HEK293 (cell line): ENCODE results near the gene ATRAID.

Source experiments
- CTCF ChIA-PET: fragments of 350-600 bp; formaldehyde crosslinking; extraction: SDS; loops from one replicate; lab custom pipeline; 2021; ENCODE audit warnings: antibody characterized with exemption; lab: Yijun Ruan, JAX
- POLR2A ChIA-PET: fragments of 300-600 bp; formaldehyde crosslinking; extraction: SDS; loops from one replicate; lab custom pipeline; 2020; ENCODE audit warnings: antibody characterized with exemption, inconsistent platforms; lab: Yijun Ruan, JAX
- H3K27ac ChIP-seq: fragments of 200-500 bp; sonication (Bioruptor generic); 2 replicates; pipeline ENCODE4 v1.5.1; 2014; ENCODE audit warnings: low read depth, low read length, control low read depth, inconsistent platforms; ENCODE audit errors: extremely low read depth
- H3K36me3 ChIP-seq, 2 experiments: fragments of 200-500 bp in 1 of 2; sonication (Bioruptor generic) in 1 of 2; 1 replicate in 1 of 2; 2 replicates in 1 of 2; pipeline ENCODE4 v1.5.1; 2014 to 2017; ENCODE audit warnings: inconsistent platforms in 2 of 2, low read length in 2 of 2; ENCODE audit not compliant: control insufficient read depth in 2 of 2, insufficient read depth in 1 of 2
- H3K4me1 ChIP-seq: fragments of 200-500 bp; sonication (Bioruptor generic); 2 replicates; pipeline ENCODE4 v1.5.1; 2014; ENCODE audit warnings: mild to moderate bottlenecking, low read length, inconsistent platforms; ENCODE audit not compliant: control insufficient read depth, insufficient read depth
- H3K4me3 ChIP-seq: 2 replicates; pipeline ENCODE4 v1.5.1; 2011; ENCODE audit warnings: low read depth, mild to moderate bottlenecking, control low read depth, low read length, moderate library complexity
- H3K9me3 ChIP-seq: fragments of 200-500 bp; sonication (Bioruptor generic); 2 replicates; pipeline ENCODE4 v1.5.1; 2014; ENCODE audit warnings: low read depth, low read length, inconsistent platforms; ENCODE audit not compliant: control insufficient read depth, insufficient read depth
- BCL11A ChIP-seq: fragments of 450-650 bp; formaldehyde crosslinking; IDR thresholded peaks from 2 replicates; pipeline ENCODE4 v1.5.1; 2016; ENCODE audit warnings: low read depth, missing biosample characterization, missing genetic modification characterization
- CTCF ChIP-seq: fragments of 450-650 bp; formaldehyde crosslinking; IDR thresholded peaks from 2 replicates; pipeline ENCODE4 v1.5.1; 2016; ENCODE audit warnings: missing biosample characterization, missing genetic modification characterization
- INSM2 ChIP-seq: fragments of 450-650 bp; formaldehyde crosslinking; IDR thresholded peaks from 2 replicates; pipeline ENCODE4 v1.5.1; 2016; ENCODE audit warnings: missing biosample characterization, missing genetic modification characterization
- KLF7 ChIP-seq: fragments of 450-650 bp; formaldehyde crosslinking; IDR thresholded peaks from 2 replicates; pipeline ENCODE4 v1.5.1; 2016; ENCODE audit warnings: missing biosample characterization, missing genetic modification characterization, borderline replicate concordance
- RBAK ChIP-seq: fragments of 450-650 bp; formaldehyde crosslinking; IDR thresholded peaks from 2 replicates; pipeline ENCODE4 v1.5.1; 2016; ENCODE audit warnings: missing biosample characterization, missing genetic modification characterization
- REPIN1 ChIP-seq: fragments of 450-650 bp; formaldehyde crosslinking; IDR thresholded peaks from 2 replicates; pipeline ENCODE4 v1.5.1; 2017; ENCODE audit warnings: missing biosample characterization, missing genetic modification characterization, low read depth
- SETDB1 ChIP-seq: IDR thresholded peaks from one replicate; pipeline ENCODE4 v1.6.1; 2017; ENCODE audit warnings: mild to moderate bottlenecking, low read length, moderate library complexity, mixed read lengths; ENCODE audit not compliant: insufficient read length
- ZNF133 ChIP-seq: fragments of 450-650 bp; formaldehyde crosslinking; IDR thresholded peaks from 2 replicates; pipeline ENCODE4 v1.5.1; 2016; ENCODE audit warnings: missing biosample characterization, missing genetic modification characterization
- ZNF140 ChIP-seq: fragments of 450-650 bp; formaldehyde crosslinking; IDR thresholded peaks from 2 replicates; pipeline ENCODE4 v1.5.1; 2016; ENCODE audit warnings: missing biosample characterization, missing genetic modification characterization
- ZNF175 ChIP-seq: fragments of 450-650 bp; formaldehyde crosslinking; IDR thresholded peaks from 2 replicates; pipeline ENCODE4 v1.5.1; 2016; ENCODE audit warnings: missing biosample characterization, missing genetic modification characterization
- ZNF311 ChIP-seq: fragments of 450-650 bp; formaldehyde crosslinking; IDR thresholded peaks from 2 replicates; pipeline ENCODE4 v1.5.1; 2017; ENCODE audit warnings: missing biosample characterization, missing genetic modification characterization, borderline replicate concordance
- ZNF341 ChIP-seq: fragments of 450-650 bp; formaldehyde crosslinking; IDR thresholded peaks from 2 replicates; pipeline ENCODE4; 2016; ENCODE audit warnings: low read depth, missing biosample characterization, missing genetic modification characterization
- ZNF449 ChIP-seq: fragments of 450-650 bp; formaldehyde crosslinking; IDR thresholded peaks from 2 replicates; pipeline ENCODE4 v1.5.1; 2017; ENCODE audit warnings: missing biosample characterization, mild to moderate bottlenecking, missing genetic modification characterization, moderate library complexity
- ZNF48 ChIP-seq: fragments of 450-650 bp; formaldehyde crosslinking; IDR thresholded peaks from 2 replicates; pipeline ENCODE4 v1.5.1; 2016; ENCODE audit warnings: missing biosample characterization, missing genetic modification characterization
- ZNF501 ChIP-seq: fragments of 450-650 bp; formaldehyde crosslinking; IDR thresholded peaks from 2 replicates; pipeline ENCODE4 v1.5.1; 2016; ENCODE audit warnings: missing biosample characterization, missing genetic modification characterization
- ZNF510 ChIP-seq: fragments of 450-650 bp; formaldehyde crosslinking; IDR thresholded peaks from 2 replicates; pipeline ENCODE4 v1.5.1; 2018; ENCODE audit warnings: mild to moderate bottlenecking, missing genetic modification characterization, missing biosample characterization; ENCODE audit not compliant: insufficient replicate concordance
- ZNF585B ChIP-seq: fragments of 450-650 bp; formaldehyde crosslinking; IDR thresholded peaks from 2 replicates; pipeline ENCODE4 v1.5.1; 2016; ENCODE audit warnings: missing biosample characterization, missing genetic modification characterization
- ZNF621 ChIP-seq: fragments of 450-650 bp; formaldehyde crosslinking; IDR thresholded peaks from 2 replicates; pipeline ENCODE4 v1.5.1; 2017; ENCODE audit warnings: missing biosample characterization, missing genetic modification characterization
- ZNF654 ChIP-seq: fragments of 450-650 bp; formaldehyde crosslinking; IDR thresholded peaks from 2 replicates; pipeline ENCODE4 v1.5.1; 2016; ENCODE audit warnings: low read depth, missing biosample characterization, missing genetic modification characterization
- ZNF768 ChIP-seq: fragments of 450-650 bp; formaldehyde crosslinking; IDR thresholded peaks from 2 replicates; pipeline ENCODE4 v1.5.1; 2018; ENCODE audit warnings: missing biosample characterization, mild to moderate bottlenecking, missing genetic modification characterization
- ZNF776 ChIP-seq: fragments of 450-650 bp; formaldehyde crosslinking; IDR thresholded peaks from 2 replicates; pipeline ENCODE4 v1.5.0; 2017; ENCODE audit warnings: missing biosample characterization, missing genetic modification characterization, borderline replicate concordance
- ZSCAN4 ChIP-seq: fragments of 450-650 bp; formaldehyde crosslinking; IDR thresholded peaks from 2 replicates; pipeline ENCODE4 v1.5.1; 2017; ENCODE audit warnings: missing biosample characterization, missing genetic modification characterization

ATRAID gene

GRCh38 chr2:27189989-27190388 is 21.9 kb upstream of the ATRAID start:
- Histone ChIP-seq H3K4me1 (peaks cover 5% of the 10 kb centered on the region; the same call in 1 of the 2 replicates), H3K36me3 (no peaks in the 10 kb centered on the region), H3K9me3 (no peaks in the 10 kb centered on the region), H3K27ac (no peak overlapping the region), H3K4me3 (no peak overlapping the region)
- POLR2A ChIA-PET: interaction anchor here (0.6 kb wide), 1 partner anchor 360 kb away, joined by 5 read pairs; no protein-coding TSS in a partner anchor
- CTCF ChIA-PET: interaction anchor here (0.7 kb wide), 1 partner anchor 1012 kb away, joined by 3 read pairs; no protein-coding TSS in a partner anchor
- TF ChIP-seq ZNF48 (tag by site-specific recombination): no peak
- TF ChIP-seq ZNF133 (tag by site-specific recombination): no peak
- no peak for TF ChIP-seq INSM2
- TF ChIP-seq ZNF140 (tag by site-specific recombination): peak; percentile 91; the same call in 1 of the 2 replicates
- TF ChIP-seq, all 188 proteins: peak for 1

- Histone ChIP-seq H3K36me3 (no peaks in the 10 kb centered on the region), H3K27ac (no peak overlapping the region), H3K4me3 (no peak overlapping the region), H3K4me1 (peaks cover 3% of the 10 kb centered on the region; the same call in 1 of the 2 replicates)
- peak; percentile 56; the same call in 1 of the 2 replicates for TF ChIP-seq CTCF (tag by site-specific recombination)
- peak; percentile 46 for TF ChIP-seq ZNF654 (tag by site-specific recombination)
- no peak for TF ChIP-seq ZSCAN4 (tag by site-specific recombination)
- TF ChIP-seq, all 188 proteins: peak for 2
- H3K9me3 ChIP-seq: no peaks in the 10 kb centered on the region
- ChIA-PET CTCF (interaction anchor here (0.5 to 2.8 kb wide), 28 partner anchors 8 to 269 kb away, joined by 3 to 42 read pairs (median 3); partner anchors contain the start of gene AGBL5), POLR2A (interaction anchor here (0.6 kb wide), 1 partner anchor 65 kb away, joined by 4 read pairs; no protein-coding TSS in a partner anchor)
These were observed 20.6 kb upstream of the ATRAID start for GRCh38 chr2:27191070-27191829.

GRCh38 chr2:27194538-27195354 is 17.1 kb upstream of the ATRAID start:
- CTCF ChIA-PET: interaction anchor here (0.6 to 1.5 kb wide), 3 partner anchors 9 to 233 kb away, joined by 3 to 5 read pairs (median 3); no protein-coding TSS in a partner anchor
- Histone ChIP-seq H3K27ac (no peak overlapping the region), H3K4me3 (no peak overlapping the region), H3K9me3 (no peaks in the 10 kb centered on the region), H3K36me3 (peaks cover 0 to 6% of the 10 kb centered on the region in 2 experiments; a peak in 1 of 3 replicates), H3K4me1 (peaks cover 3% of the 10 kb centered on the region; the same call in 1 of the 2 replicates)
- POLR2A ChIA-PET: interaction anchor here (0.7 kb wide), 1 partner anchor 85 kb away, joined by 3 read pairs; no protein-coding TSS in a partner anchor
- TF ChIP-seq ZNF311 (tag by site-specific recombination) (no peak), ZNF776 (no peak), KLF7 (no peak), ZNF585B (no peak), ZNF341 (tag by site-specific recombination) (no peak), ZNF621 (tag by site-specific recombination) (no peak), ZNF175 (tag by site-specific recombination) (no peak), ZNF449 (tag by site-specific recombination) (no peak), REPIN1 (tag by site-specific recombination) (no peak), ZNF510 (tag by site-specific recombination) (no peak), ZNF768 (tag by site-specific recombination) (no peak), BCL11A (tag by site-specific recombination) (peak; percentile 67; the same call in 1 of the 2 replicates), RBAK (no peak), ZNF501 (tag by site-specific recombination) (no peak), SETDB1 (no peak)
